HAP-1 (cell line): Measurements from ENCODE around the gene RUNX1.

Experiments used
- DNase-seq, 2 experiments: peaks; one replicate each; pipeline ENCODE4 v3.0.0-alpha.2; 2016 to 2020; ENCODE audit warnings: low spot score in 2 of 2
- H3K27me3 ChIP-seq: fragments of 250-450 bp; sonication (Bioruptor Pico); 2 replicates; pipeline ENCODE4 v1.5.1; 2020; ENCODE audit warnings: low read depth, mild to moderate bottlenecking, moderate library complexity
- H3K36me3 ChIP-seq: fragments of 250-450 bp; sonication (Bioruptor Pico); replicated peaks from 2 replicates; pipeline ENCODE4 v1.5.1; 2020; ENCODE audit warnings: mild to moderate bottlenecking
- H3K4me1 ChIP-seq: fragments of 250-450 bp; sonication (Bioruptor Pico); 2 replicates; pipeline ENCODE4 v1.5.1; 2020; ENCODE audit warnings: mild to moderate bottlenecking
- H3K4me3 ChIP-seq: fragments of 250-450 bp; sonication (Bioruptor Pico); 2 replicates; pipeline ENCODE4 v1.5.1; 2020; ENCODE audit warnings: mild to moderate bottlenecking, moderate library complexity
- H3K9me3 ChIP-seq: fragments of 250-450 bp; sonication (Bioruptor Pico); 2 replicates; pipeline ENCODE4 v1.5.1; 2020; ENCODE audit warnings: mild to moderate bottlenecking, moderate library complexity
- in situ Hi-C: fragments of 300-500 bp; cut with MboI; formaldehyde crosslinking; loops from 3 replicates; pipeline ENCODE4 v1.14.3; 2020; ENCODE audit warnings: low sequenced_read_pairs, inconsistent platforms, mixed read lengths

Gene RUNX1

GRCh38 chr21:34793471-34793870, 255.6 kb downstream of the RUNX1 start:
- in situ Hi-C loops = no loop called here
- H3K36me3 ChIP-seq = peaks cover 3% of the 10 kb centered on the region; the same call in 1 of the 2 replicates

GRCh38 chr21:34792504-34793089, 256.5 kb downstream of the RUNX1 start:
- no peak for DNase-seq
- Histone ChIP-seq H3K4me1 (no peaks in the 10 kb centered on the region), H3K4me3 (no peak overlapping the region), H3K9me3 (no peaks in the 10 kb centered on the region), H3K27me3 (no peaks in the 10 kb centered on the region), H3K36me3 (peaks cover 3% of the 10 kb centered on the region; the same call in 1 of the 2 replicates)
- in situ Hi-C loops = no loop called here

More at GRCh38 chr21:34793471-34793870, 255.6 kb downstream of the RUNX1 start:
- no peak overlapping the region for H3K4me3 ChIP-seq
- H3K9me3 ChIP-seq = no peaks in the 10 kb centered on the region
- H3K27me3 ChIP-seq = no peaks in the 10 kb centered on the region
- no peak for DNase-seq
- H3K4me1 ChIP-seq = no peaks in the 10 kb centered on the region

GRCh38 chr21:34791776-34792503, 257.2 kb downstream of the RUNX1 start:
- Histone ChIP-seq H3K27me3 (no peaks in the 10 kb centered on the region), H3K4me1 (no peaks in the 10 kb centered on the region), H3K9me3 (no peaks in the 10 kb centered on the region), H3K4me3 (no peak overlapping the region), H3K36me3 (peaks cover 2% of the 10 kb centered on the region; the same call in 1 of the 2 replicates)
- in situ Hi-C loops = no loop called here
- no peak for DNase-seq

- in situ Hi-C loops = no loop called here
- H3K36me3 ChIP-seq = no peaks in the 10 kb centered on the region; the same call in 1 of the 2 replicates
- no peaks in the 10 kb centered on the region for H3K27me3 ChIP-seq
- no peaks in the 10 kb centered on the region for H3K4me1 ChIP-seq
- H3K9me3 ChIP-seq = no peaks in the 10 kb centered on the region
- H3K4me3 ChIP-seq = no peak overlapping the region
- no peak for DNase-seq
These were observed 258.3 kb downstream of the RUNX1 start for GRCh38 chr21:34790834-34791233.

- DNase-seq = no peak
- H3K4me3 ChIP-seq = no peak overlapping the region
- H3K4me1 ChIP-seq = no peaks in the 10 kb centered on the region
- in situ Hi-C loops = no loop called here
- no peaks in the 10 kb centered on the region for H3K27me3 ChIP-seq
- no peaks in the 10 kb centered on the region for H3K36me3 ChIP-seq
- H3K9me3 ChIP-seq = no peaks in the 10 kb centered on the region
These were observed 258.8 kb downstream of the RUNX1 start for GRCh38 chr21:34790341-34790740.

GRCh38 chr21:34788879-34789278, 260.2 kb downstream of the RUNX1 start:
- H3K4me1 ChIP-seq = no peaks in the 10 kb centered on the region
- no peaks in the 10 kb centered on the region for H3K27me3 ChIP-seq
- no peaks in the 10 kb centered on the region for H3K36me3 ChIP-seq
- DNase-seq = no peak
- in situ Hi-C loops = no loop called here
- H3K9me3 ChIP-seq = no peaks in the 10 kb centered on the region
- H3K4me3 ChIP-seq = no peak overlapping the region

GRCh38 chr21:34783815-34784214, 265.3 kb downstream of the RUNX1 start:
- Histone ChIP-seq H3K4me1 (no peaks in the 10 kb centered on the region), H3K36me3 (no peaks in the 10 kb centered on the region), H3K27me3 (no peaks in the 10 kb centered on the region), H3K9me3 (no peaks in the 10 kb centered on the region; the same call in none of the 2 replicates), H3K4me3 (no peak overlapping the region)
- no peak for DNase-seq
- in situ Hi-C loops = no loop called here

- Histone ChIP-seq H3K4me1 (no peaks in the 10 kb centered on the region), H3K9me3 (no peaks in the 10 kb centered on the region; the same call in none of the 2 replicates), H3K4me3 (no peak overlapping the region), H3K36me3 (no peaks in the 10 kb centered on the region), H3K27me3 (no peaks in the 10 kb centered on the region)
- no peak for DNase-seq
- in situ Hi-C loops = no loop called here
These were observed 266.4 kb downstream of the RUNX1 start for GRCh38 chr21:34782506-34783360.

- in situ Hi-C loops = no loop called here
These were observed 267.6 kb downstream of the RUNX1 start for GRCh38 chr21:34781526-34781925.

GRCh38 chr21:34779860-34780259, 269.2 kb downstream of the RUNX1 start:
- Histone ChIP-seq H3K9me3 (no peaks in the 10 kb centered on the region; the same call in none of the 2 replicates), H3K36me3 (no peaks in the 10 kb centered on the region), H3K4me1 (no peaks in the 10 kb centered on the region), H3K4me3 (no peak overlapping the region), H3K27me3 (no peaks in the 10 kb centered on the region; the same call in 1 of the 2 replicates)
- in situ Hi-C loops = no loop called here
- no peak for DNase-seq

More at GRCh38 chr21:34781526-34781925, 267.6 kb downstream of the RUNX1 start:
- no peaks in the 10 kb centered on the region for H3K36me3 ChIP-seq
- H3K9me3 ChIP-seq = no peaks in the 10 kb centered on the region; the same call in none of the 2 replicates
- DNase-seq = no peak
- H3K4me3 ChIP-seq = no peak overlapping the region
- H3K4me1 ChIP-seq = no peaks in the 10 kb centered on the region
- no peaks in the 10 kb centered on the region for H3K27me3 ChIP-seq

- Histone ChIP-seq H3K4me1 (no peaks in the 10 kb centered on the region), H3K36me3 (no peaks in the 10 kb centered on the region), H3K4me3 (no peak overlapping the region), H3K27me3 (peaks cover 2% of the 10 kb centered on the region), H3K9me3 (no peaks in the 10 kb centered on the region; the same call in 1 of the 2 replicates)
- in situ Hi-C loops = no loop called here
- DNase-seq = no peak
These were observed 273.3 kb downstream of the RUNX1 start for GRCh38 chr21:34775793-34776192.

- Histone ChIP-seq H3K4me1 (no peaks in the 10 kb centered on the region), H3K9me3 (no peaks in the 10 kb centered on the region; the same call in 1 of the 2 replicates), H3K36me3 (no peaks in the 10 kb centered on the region), H3K27me3 (peaks cover 2% of the 10 kb centered on the region), H3K4me3 (no peak overlapping the region)
- DNase-seq = no peak
- in situ Hi-C loops = no loop called here
These were observed 274.4 kb downstream of the RUNX1 start for GRCh38 chr21:34774750-34775149.

GRCh38 chr21:34771512-34772028, 277.5 kb downstream of the RUNX1 start:
- Histone ChIP-seq H3K9me3 (no peaks in the 10 kb centered on the region), H3K36me3 (no peaks in the 10 kb centered on the region), H3K27me3 (peaks cover 2% of the 10 kb centered on the region), H3K4me1 (no peaks in the 10 kb centered on the region), H3K4me3 (no peak overlapping the region)
- in situ Hi-C loops = no loop called here
- no peak for DNase-seq
